Hepatocyte (in vitro differentiated cells): ENCODE measurements around the gene CCDC127. TPM values are rescaled to one million over a fixed set of nuclear protein-coding genes. Genes with fewer than 3 reads are reported as not detected.
"Not testable (repeated sequence)": the region's sequence is repeated elsewhere in the genome, so short reads cannot be mapped to it uniquely, and the experiment has no call there.

Experiments
- DNase-seq: peaks from one replicate; pipeline ENCODE4 v3.0.0-alpha.2; 2016; ENCODE audit warnings: low spot score
- H2AFZ ChIP-seq: fragments of 200-600 bp; sonication (generic); 2 replicates; pipeline ENCODE4 v1.6.0; 2016; ENCODE audit warnings: antibody characterized with exemption, mild to moderate bottlenecking
- H3K27ac ChIP-seq: fragments of 200-600 bp; sonication (generic); 2 replicates; pipeline ENCODE4 v1.5.1; 2016; ENCODE audit warnings: mild to moderate bottlenecking
- H3K27me3 ChIP-seq: fragments of 200-600 bp; sonication (generic); 2 replicates; pipeline ENCODE4 v1.6.1; 2016
- H3K36me3 ChIP-seq: fragments of 200-600 bp; sonication (generic); replicated peaks from 2 replicates; pipeline ENCODE4 v1.5.1; 2016; ENCODE audit warnings: low read depth; ENCODE audit not compliant: insufficient read depth
- H3K4me1 ChIP-seq: fragments of 200-600 bp; sonication (generic); 2 replicates; pipeline ENCODE4 v1.5.1; 2016; ENCODE audit warnings: mild to moderate bottlenecking, moderate library complexity; ENCODE audit not compliant: insufficient read depth
- H3K4me2 ChIP-seq: fragments of 200-600 bp; sonication (generic); 2 replicates; pipeline ENCODE4 v1.6.0; 2016
- H3K4me3 ChIP-seq: fragments of 200-600 bp; sonication (generic); 2 replicates; pipeline ENCODE4 v1.5.1; 2016; ENCODE audit warnings: mild to moderate bottlenecking
- H3K79me2 ChIP-seq: fragments of 200-600 bp; sonication (generic); 2 replicates; pipeline ENCODE4 v1.6.0; 2017; ENCODE audit warnings: mild to moderate bottlenecking
- H3K9me2 ChIP-seq: fragments of 200-600 bp; sonication (generic); replicated peaks from 2 replicates; pipeline ENCODE4 v1.6.0; 2017; ENCODE audit warnings: mild to moderate bottlenecking; ENCODE audit not compliant: insufficient read depth
- H3K9me3 ChIP-seq: fragments of 200-600 bp; sonication (generic); 2 replicates; pipeline ENCODE4 v1.5.1; 2016; ENCODE audit warnings: low read depth, mild to moderate bottlenecking
- H4K20me1 ChIP-seq: fragments of 200-600 bp; sonication (generic); 2 replicates; pipeline ENCODE4 v1.6.0; 2016; ENCODE audit warnings: mild to moderate bottlenecking; ENCODE audit not compliant: insufficient read depth, poor library complexity, severe bottlenecking
- CTCF ChIP-seq: fragments of 200-600 bp; sonication (generic); IDR thresholded peaks from 2 replicates; pipeline ENCODE4 v1.5.1; 2016; ENCODE audit warnings: antibody characterized with exemption, mild to moderate bottlenecking; ENCODE audit not compliant: poor library complexity
- EZH2 ChIP-seq: fragments of 200-600 bp; sonication (generic); IDR thresholded peaks from 2 replicates; pipeline ENCODE4 v1.6.1; 2016; ENCODE audit warnings: antibody characterized with exemption, mild to moderate bottlenecking, borderline replicate concordance
- EZH2phosphoT487 ChIP-seq: fragments of 200-600 bp; sonication (generic); IDR thresholded peaks from one replicate; pipeline ENCODE4 v1.6.1; 2018; ENCODE audit warnings: antibody characterized with exemption, mild to moderate bottlenecking, low read depth, moderate library complexity; ENCODE audit not compliant: unreplicated experiment, severe bottlenecking
- WGBS: methylation state at CpG from one replicate; pipeline ENCODE4 v1.1.6; 2016; ENCODE audit warnings: low lambda C conversion rate; ENCODE audit errors: missing lambda C conversion rate; 5-methylcytosine and 5-hydroxymethylcytosine counted together
- polyA plus RNA-seq: library from polyadenylated mRNA; unstranded; fragments of >200 nt; fragmentation: Nextera tagmentation; extraction: Ambion mirVana; gene quantifications from 2 replicates; pipeline ENCODE4 v1.2.1, GENCODE V29; 2016
- total RNA-seq: library from RNA; depleted of rRNA; stranded (reverse); fragments of >200 nt; gene quantifications from 2 replicates; pipeline ENCODE4 v1.2.3, GENCODE V29; 2014

The CCDC127 gene
- total and polyA plus RNA-seq, 2 experiments from 2014 or later = 4.8 to 13.7 TPM

- Histone ChIP-seq H3K36me3 (no peaks in the 10 kb centered on the region), H3K27ac (no peak overlapping the region), H3K4me2 (peak overlapping the region; percentile 90), H3K27me3 (no peaks in the 10 kb centered on the region), H3K4me3 (peak overlapping the region; percentile 79), H3K79me2 (peaks cover 67% of the 10 kb centered on the region), H3K9me2 (no peaks in the 10 kb centered on the region), H3K4me1 (peaks cover 17% of the 10 kb centered on the region), H4K20me1 (peaks cover 38% of the 10 kb centered on the region), H2AFZ (no peak overlapping the region), H3K9me3 (no peaks in the 10 kb centered on the region)
- 72% methylated on average over 4 of the region's 4 CpGs for WGBS
- no peak for TF ChIP-seq CTCF
- TF ChIP-seq EZH2 = no peak
- no peak for TF ChIP-seq EZH2phosphoT487
- no peak for DNase-seq
These were observed 2.0 kb upstream of the CCDC127 start for GRCh38 chr5:219991-220390.

GRCh38 chr5:219460-219863 is 1.5 kb upstream of the CCDC127 start:
- Histone ChIP-seq H3K27ac (no peak overlapping the region), H3K9me2 (no peaks in the 10 kb centered on the region), H3K4me2 (peak overlapping the region; percentile 90), H3K9me3 (no peaks in the 10 kb centered on the region), H3K36me3 (no peaks in the 10 kb centered on the region), H3K27me3 (no peaks in the 10 kb centered on the region), H2AFZ (no peak overlapping the region), H3K79me2 (peaks cover 73% of the 10 kb centered on the region), H3K4me1 (peaks cover 17% of the 10 kb centered on the region), H3K4me3 (peak overlapping the region; percentile 79), H4K20me1 (peaks cover 38% of the 10 kb centered on the region)
- no peak for TF ChIP-seq EZH2
- no peak for TF ChIP-seq EZH2phosphoT487
- TF ChIP-seq CTCF = no peak
- 41% methylated on average over 9 of the region's 9 CpGs for WGBS
- no peak for DNase-seq

GRCh38 chr5:218457-219291 is 721 bp upstream of the CCDC127 start:
- under 1% methylated on average over 54 of the region's 73 CpGs for WGBS

GRCh38 chr5:216076-216475 is 1.9 kb downstream of the CCDC127 start:
- H3K9me3 ChIP-seq, DNase-seq, H2AFZ ChIP-seq, H3K4me2 ChIP-seq, H3K27ac ChIP-seq, H3K27me3 ChIP-seq, H3K36me3 ChIP-seq, H3K4me3 ChIP-seq, H3K9me2 ChIP-seq: not testable (repeated sequence)
- peaks cover 17% of the 10 kb centered on the region for H3K4me1 ChIP-seq
- 96% methylated on average over 8 of the region's 10 CpGs for WGBS
- H3K79me2 ChIP-seq = peaks cover 55% of the 10 kb centered on the region
- H4K20me1 ChIP-seq = peaks cover 20% of the 10 kb centered on the region

More at GRCh38 chr5:218457-219291, 721 bp upstream of the CCDC127 start:
- no peak for TF ChIP-seq EZH2phosphoT487
- no peak for TF ChIP-seq CTCF
- no peak for TF ChIP-seq EZH2
- no peaks in the 10 kb centered on the region for H3K9me2 ChIP-seq
- H3K79me2 ChIP-seq = peaks cover 76% of the 10 kb centered on the region
- peaks cover 38% of the 10 kb centered on the region for H4K20me1 ChIP-seq
- H3K9me3 ChIP-seq = no peaks in the 10 kb centered on the region
- no peaks in the 10 kb centered on the region for H3K27me3 ChIP-seq
- DNase-seq = peak; percentile 62
- peaks cover 17% of the 10 kb centered on the region for H3K4me1 ChIP-seq
- H2AFZ ChIP-seq = peak overlapping the region; percentile 62
- peak overlapping the region; percentile 79 for H3K4me3 ChIP-seq
- no peaks in the 10 kb centered on the region for H3K36me3 ChIP-seq
- H3K4me2 ChIP-seq = peak overlapping the region; percentile 90
- H3K27ac ChIP-seq = peak overlapping the region; percentile 61

GRCh38 chr5:215256-215655 is 2.7 kb downstream of the CCDC127 start:
- H3K36me3 ChIP-seq, H3K9me3 ChIP-seq, H3K4me2 ChIP-seq, H2AFZ ChIP-seq, H3K4me3 ChIP-seq, H3K27me3 ChIP-seq, H3K9me2 ChIP-seq, H3K27ac ChIP-seq, DNase-seq: not testable (repeated sequence)
- WGBS = 97% methylated on average over 2 of the region's 2 CpGs
- H4K20me1 ChIP-seq = peaks cover 15% of the 10 kb centered on the region
- peaks cover 15% of the 10 kb centered on the region for H3K4me1 ChIP-seq
- peaks cover 48% of the 10 kb centered on the region for H3K79me2 ChIP-seq
